Neuronal stem cell (in vitro differentiated cells): ENCODE data around the gene GMCL2.

Source experiments
- DNase-seq: peaks from one replicate; pipeline ENCODE4 v3.0.0-alpha.2; 2013; ENCODE audit warnings: low spot score
- H2AFZ ChIP-seq: one replicate; pipeline ENCODE4 v1.6.1; 2013; ENCODE audit warnings: mild to moderate bottlenecking, low read length, inconsistent platforms
- H2AK5ac ChIP-seq: 2 replicates; pipeline ENCODE4 v1.6.1; 2013; ENCODE audit warnings: low read depth, mild to moderate bottlenecking, inconsistent platforms, low read length, moderate library complexity, mixed read lengths
- H2BK120ac ChIP-seq: 2 replicates; pipeline ENCODE4 v1.6.1; 2013; ENCODE audit warnings: low read depth, mild to moderate bottlenecking, inconsistent platforms, low read length, moderate library complexity, mixed read lengths
- H2BK12ac ChIP-seq: one replicate; pipeline ENCODE4 v1.6.1; 2013; ENCODE audit warnings: low read length, inconsistent platforms
- H2BK15ac ChIP-seq: 2 replicates; pipeline ENCODE4 v1.6.1; 2013; ENCODE audit warnings: mild to moderate bottlenecking, low read length, inconsistent platforms, mixed read lengths
- H2BK5ac ChIP-seq: one replicate; pipeline ENCODE4 v1.6.1; 2013; ENCODE audit warnings: inconsistent platforms, mild to moderate bottlenecking, low read length, moderate library complexity
- H3K14ac ChIP-seq: one replicate; pipeline ENCODE4 v1.6.1; 2013; ENCODE audit warnings: low read length, inconsistent platforms
- H3K18ac ChIP-seq: 2 replicates; pipeline ENCODE4 v1.6.1; 2013; ENCODE audit warnings: low read length, inconsistent platforms
- H3K23ac ChIP-seq: 2 replicates; pipeline ENCODE4 v1.6.1; 2013; ENCODE audit warnings: low read depth, mild to moderate bottlenecking, mixed read lengths, low read length, inconsistent platforms; ENCODE audit not compliant: poor library complexity
- H3K27ac ChIP-seq: replicated peaks from 3 replicates; pipeline ENCODE4 v1.5.1; 2013; ENCODE audit warnings: low read length, inconsistent platforms
- H3K27me3 ChIP-seq, 3 experiments: 2 replicates each; pipeline ENCODE4 v1.6.1; 2013; ENCODE audit warnings: low read length in 3 of 3, mild to moderate bottlenecking in 2 of 3, inconsistent platforms in 1 of 3, low read depth in 1 of 3, mixed read lengths in 1 of 3, moderate library complexity in 1 of 3; ENCODE audit not compliant: control insufficient read depth in 3 of 3, insufficient read depth in 3 of 3
- H3K36me3 ChIP-seq, 2 donors: replicated peaks in 1 of 2; 2 replicates each; pipeline ENCODE4 v1.6.1; 2013; ENCODE audit warnings: low read length in 2 of 2; ENCODE audit not compliant: control insufficient read depth in 2 of 2, insufficient read depth in 2 of 2
- H3K4ac ChIP-seq: 2 replicates; pipeline ENCODE4 v1.6.1; 2013; ENCODE audit warnings: inconsistent platforms, mild to moderate bottlenecking, low read length, moderate library complexity
- H3K4me1 ChIP-seq, 2 donors: 1 replicate in 1 of 2; 2 replicates in 1 of 2; pipeline ENCODE4 v1.6.1; 2013; ENCODE audit warnings: low read length in 2 of 2, low read depth in 1 of 2; ENCODE audit not compliant: control insufficient read depth in 2 of 2, insufficient read depth in 1 of 2
- H3K4me2 ChIP-seq: one replicate; pipeline ENCODE4 v1.6.1; 2013; ENCODE audit warnings: mild to moderate bottlenecking, low read length, inconsistent platforms; ENCODE audit not compliant: insufficient read depth, poor library complexity, severe bottlenecking
- H3K4me3 ChIP-seq, 2 donors: 2 replicates each; pipeline ENCODE4 v1.5.1; 2013; ENCODE audit warnings: low read length in 2 of 2, mild to moderate bottlenecking in 2 of 2, inconsistent platforms in 1 of 2, moderate library complexity in 1 of 2
- H3K79me1 ChIP-seq: one replicate; pipeline ENCODE4 v1.6.1; 2013; ENCODE audit warnings: low read depth, mild to moderate bottlenecking, inconsistent platforms, low read length, moderate library complexity
- H3K9ac ChIP-seq: one replicate; pipeline ENCODE4 v1.6.1; 2013; ENCODE audit warnings: mild to moderate bottlenecking, low read depth, low read length, inconsistent platforms; ENCODE audit not compliant: poor library complexity
- H3K9me3 ChIP-seq, 2 donors: replicated peaks in 1 of 2; 2 replicates each; pipeline versions ENCODE3 to v1.6.1; 2013; ENCODE audit warnings: low read length in 2 of 2, mild to moderate bottlenecking in 2 of 2, inconsistent platforms in 1 of 2, low read depth in 1 of 2, mixed read lengths in 1 of 2, moderate library complexity in 1 of 2; ENCODE audit not compliant: control insufficient read depth in 2 of 2, insufficient read depth in 1 of 2
- H4K8ac ChIP-seq: one replicate; pipeline ENCODE4 v1.6.1; 2013; ENCODE audit warnings: low read depth, mild to moderate bottlenecking, inconsistent platforms, low read length, moderate library complexity
- H4K91ac ChIP-seq: one replicate; pipeline ENCODE4 v1.6.1; 2013; ENCODE audit warnings: low read length, low read depth, mild to moderate bottlenecking, inconsistent platforms; ENCODE audit not compliant: poor library complexity
- WGBS, 2 donors: extraction: QIAGEN DNeasy Blood & Tissue Kit; methylation state at CpG; one replicate each; pipeline ENCODE4 v1.1.7; 2013; ENCODE audit warnings: missing lambda C conversion rate in 2 of 2, mixed read lengths in 1 of 2; ENCODE audit not compliant: insufficient read length in 2 of 2, insufficient replicate concordance in 1 of 2; ENCODE audit errors: extremely low coverage in 2 of 2; 5-methylcytosine and 5-hydroxymethylcytosine counted together

The GMCL2 gene

DNA sequence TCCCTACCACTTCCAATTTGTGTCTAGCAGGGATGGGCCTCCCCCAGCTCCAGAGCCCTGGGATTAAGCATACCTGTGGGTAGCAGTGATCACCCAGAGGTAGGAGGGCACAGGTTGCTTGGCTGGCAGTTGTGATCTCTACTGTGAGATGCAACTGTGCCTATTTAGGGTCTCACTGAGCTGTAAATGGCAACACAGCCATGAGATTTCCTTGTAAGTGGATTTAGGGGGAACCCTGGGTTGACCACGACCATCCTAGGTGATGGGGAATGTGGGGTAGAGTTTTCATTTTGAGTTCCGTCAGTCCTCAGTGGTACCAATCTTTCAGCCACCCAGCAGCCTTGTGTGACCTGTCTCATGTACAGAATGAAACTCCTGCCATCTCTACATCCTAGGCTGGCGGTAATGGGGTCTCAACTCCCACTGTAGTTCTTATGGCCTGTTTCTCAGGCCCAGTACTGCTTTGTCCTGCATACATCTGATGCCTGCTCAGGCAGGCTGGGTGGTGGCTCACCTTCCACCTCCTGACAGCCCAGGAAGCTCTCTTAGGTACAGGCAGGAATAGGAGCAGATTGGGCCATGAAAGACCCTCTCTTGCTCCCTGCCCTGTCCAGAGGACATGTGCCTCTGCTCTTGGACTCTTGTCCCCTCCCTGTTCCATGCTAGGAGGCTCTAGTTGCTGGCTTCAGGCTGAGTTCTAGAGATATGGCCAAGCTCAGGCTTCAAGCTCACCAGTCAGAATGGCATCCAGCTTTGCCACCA lies 25.3 kb upstream of the GMCL2 start:
- Histone ChIP-seq H3K9ac (no peak overlapping the region), H2BK5ac (no peak overlapping the region), H2AFZ (no peak overlapping the region), H3K36me3 (peaks cover 85 to 100% of the 10 kb centered on the region in 2 donors), H2AK5ac (no peak overlapping the region), H3K27ac (no peak overlapping the region), H2BK12ac (no peak overlapping the region), H3K4me2 (no peak overlapping the region), H3K4me1 (peaks cover 0 to 2% of the 10 kb centered on the region in 2 donors), H3K4me3 (peak overlapping the region in 1 of 2 donors; percentile 20), H2BK15ac (no peak overlapping the region), H3K4ac (no peak overlapping the region), H3K79me1 (peaks cover 5% of the 10 kb centered on the region), H4K8ac (no peak overlapping the region), H4K91ac (no peak overlapping the region), H3K23ac (peak overlapping the region; percentile 38), H3K18ac (no peak overlapping the region), H3K9me3 (no peaks in the 10 kb centered on the region), H3K27me3 (no peaks in the 10 kb centered on the region), H2BK120ac (no peak overlapping the region), H3K14ac (no peak overlapping the region)
- DNase-seq, result no peak
- WGBS, 2 donors, result no CpG with 5 or more reads among the region's 3 CpGs

DNA sequence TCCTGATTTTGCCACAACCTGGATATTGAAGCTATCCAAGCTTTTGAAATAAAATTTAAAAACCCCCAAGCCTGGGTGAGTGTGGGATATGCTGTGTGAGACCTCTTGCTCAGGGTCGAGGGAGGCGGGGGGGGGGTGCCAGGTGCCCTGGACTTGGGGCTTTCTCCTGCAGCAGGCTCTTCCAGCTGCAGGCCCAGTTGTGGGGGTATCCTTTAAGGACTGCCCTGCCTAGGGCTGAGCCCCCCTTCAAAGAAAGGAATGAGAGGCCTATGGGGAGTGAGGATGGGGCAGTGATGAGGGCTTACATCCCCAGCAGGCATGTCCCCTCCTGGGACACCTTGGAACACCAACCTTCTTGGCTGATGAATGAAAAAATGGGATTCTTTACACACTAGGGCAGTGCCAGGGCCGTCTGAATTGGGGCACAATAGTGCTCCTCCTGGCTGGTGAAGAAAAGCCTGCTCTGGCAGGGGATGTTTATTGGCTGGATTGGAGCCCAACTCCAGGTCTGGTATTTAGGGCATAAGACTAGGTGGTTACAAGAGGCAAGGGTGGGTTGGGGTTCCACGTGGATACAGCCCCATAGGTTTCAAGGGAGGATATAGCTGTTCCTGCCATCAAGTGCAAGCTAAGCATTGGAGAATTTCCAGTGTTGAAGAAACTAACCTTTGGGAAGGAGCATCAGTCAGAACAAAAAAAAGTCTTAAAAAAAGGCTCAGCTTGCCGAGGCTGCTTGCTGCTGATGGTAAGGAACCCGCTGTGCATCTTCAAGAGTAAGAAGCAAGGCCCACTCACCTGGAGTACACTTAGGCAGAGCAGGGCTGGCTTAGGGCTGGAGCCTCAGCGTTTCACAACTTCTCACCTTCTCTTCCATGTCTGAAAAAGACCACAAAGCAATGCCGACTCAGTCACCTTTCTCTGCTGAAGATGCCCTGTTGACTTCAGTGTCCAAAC lies 24.2 kb upstream of the GMCL2 start:
- no peak for DNase-seq
- no peak overlapping the region for H3K14ac ChIP-seq
- no peaks in the 10 kb centered on the region for H3K27me3 ChIP-seq
- no peak overlapping the region for H3K23ac ChIP-seq
- H2AFZ ChIP-seq, result no peak overlapping the region
- H3K18ac ChIP-seq, result no peak overlapping the region
- H3K9ac ChIP-seq, result no peak overlapping the region
- H2AK5ac ChIP-seq, result no peak overlapping the region
- H3K4me3 ChIP-seq, result no peak overlapping the region
- no peak overlapping the region for H4K91ac ChIP-seq
- peaks cover 92 to 100% of the 10 kb centered on the region in 2 donors for H3K36me3 ChIP-seq
- H3K4me1 ChIP-seq, result peaks cover 4 to 7% of the 10 kb centered on the region in 2 donors
- H2BK5ac ChIP-seq, result no peak overlapping the region
- H3K4ac ChIP-seq, result no peak overlapping the region
- WGBS, 2 donors, result no CpG with 5 or more reads among the region's 8 CpGs
- no peak overlapping the region for H3K27ac ChIP-seq
- H2BK15ac ChIP-seq, result no peak overlapping the region
- H3K4me2 ChIP-seq, result no peak overlapping the region
- H3K9me3 ChIP-seq, result no peaks in the 10 kb centered on the region
- H2BK12ac ChIP-seq, result no peak overlapping the region
- H3K79me1 ChIP-seq, result peaks cover 5% of the 10 kb centered on the region
- H2BK120ac ChIP-seq, result no peak overlapping the region
- no peak overlapping the region for H4K8ac ChIP-seq

DNA sequence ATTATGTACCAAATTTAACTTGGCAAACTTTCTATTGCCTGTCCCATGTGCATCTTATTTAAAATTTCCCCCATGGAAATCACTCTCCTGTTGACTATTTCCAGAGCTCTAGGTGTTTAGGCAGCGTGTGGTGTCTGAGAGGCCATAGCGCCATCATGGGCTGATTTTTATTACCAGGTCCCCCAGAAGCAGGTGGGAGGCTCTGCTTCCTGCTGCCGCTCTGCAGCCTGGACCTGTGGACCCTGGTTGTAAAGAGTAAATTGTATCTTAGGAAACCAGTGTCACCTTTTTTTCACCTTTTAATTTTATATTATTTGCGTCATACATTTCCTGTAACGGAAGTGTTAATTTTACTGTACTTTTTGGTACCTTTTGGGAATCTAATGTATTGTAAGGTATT lies 23.5 kb upstream of the GMCL2 start:
- Histone ChIP-seq H2BK120ac (no peak overlapping the region), H3K36me3 (peaks cover 93 to 100% of the 10 kb centered on the region in 2 donors), H2BK15ac (no peak overlapping the region), H3K9ac (no peak overlapping the region), H4K91ac (no peak overlapping the region), H3K27me3 (no peaks in the 10 kb centered on the region), H3K23ac (no peak overlapping the region), H3K79me1 (peaks cover 8% of the 10 kb centered on the region), H2AFZ (no peak overlapping the region), H2BK12ac (no peak overlapping the region), H3K14ac (no peak overlapping the region), H3K4me1 (peaks cover 9 to 11% of the 10 kb centered on the region in 2 donors), H3K4ac (no peak overlapping the region), H3K27ac (no peak overlapping the region), H4K8ac (no peak overlapping the region), H2AK5ac (no peak overlapping the region), H3K4me3 (no peak overlapping the region), H3K4me2 (no peak overlapping the region), H3K18ac (no peak overlapping the region), H3K9me3 (no peaks in the 10 kb centered on the region), H2BK5ac (no peak overlapping the region)
- DNase-seq, result no peak
- no CpG with 5 or more reads among the region's 5 CpGs for WGBS, 2 donors

GRCh38 chr5:178210073-178210535 lies 22.9 kb upstream of the GMCL2 start:
- H3K27me3 ChIP-seq, result no peaks in the 10 kb centered on the region
- no peak overlapping the region for H3K4ac ChIP-seq
- no peak overlapping the region for H4K91ac ChIP-seq
- no peak for DNase-seq
- H3K4me2 ChIP-seq, result no peak overlapping the region
- H2BK15ac ChIP-seq, result no peak overlapping the region
- no peak overlapping the region for H4K8ac ChIP-seq
- H2BK5ac ChIP-seq, result no peak overlapping the region
- no peak overlapping the region for H3K9ac ChIP-seq
- no CpG with 5 or more reads among the region's 18 CpGs for WGBS, 2 donors
- no peak overlapping the region for H3K23ac ChIP-seq
- peaks cover 9 to 11% of the 10 kb centered on the region in 2 donors for H3K4me1 ChIP-seq
- H2AK5ac ChIP-seq, result no peak overlapping the region
- peaks cover 8% of the 10 kb centered on the region for H3K79me1 ChIP-seq
- no peak overlapping the region for H3K18ac ChIP-seq
- H2BK12ac ChIP-seq, result no peak overlapping the region
- no peak overlapping the region for H2BK120ac ChIP-seq
- no peak overlapping the region for H3K4me3 ChIP-seq
- peaks cover 90 to 98% of the 10 kb centered on the region in 2 donors for H3K36me3 ChIP-seq
- no peak overlapping the region for H2AFZ ChIP-seq
- no peaks in the 10 kb centered on the region for H3K9me3 ChIP-seq
- no peak overlapping the region for H3K27ac ChIP-seq
- H3K14ac ChIP-seq, result no peak overlapping the region
